DOHH2 (cell line): ENCODE data around the gene CYP4F3.

Experiments
- H3F3A ChIP-seq: fragments of 200-600 bp; sonication (generic), shearing (Covaris generic); 2 replicates; pipeline ENCODE4 v1.6.0; 2016; ENCODE audit warnings: antibody characterized with exemption, mild to moderate bottlenecking; ENCODE audit not compliant: control insufficient read depth, insufficient read depth
- H3K27ac ChIP-seq: fragments of 200-600 bp; sonication (generic); 2 replicates; pipeline ENCODE4 v1.5.1; 2014; ENCODE audit warnings: low read depth, mild to moderate bottlenecking, low read length, moderate library complexity
- H3K27me3 ChIP-seq: fragments of 200-600 bp; sonication (generic); 2 replicates; pipeline ENCODE4 v1.6.1; 2014; ENCODE audit warnings: mild to moderate bottlenecking, low read length, mixed read lengths; ENCODE audit not compliant: control insufficient read depth
- H3K36me3 ChIP-seq: fragments of 200-600 bp; sonication (generic); 2 replicates; pipeline ENCODE4 v1.6.1; 2014; ENCODE audit warnings: mild to moderate bottlenecking, low read length, moderate library complexity, mixed read lengths; ENCODE audit not compliant: control insufficient read depth
- H3K4me1 ChIP-seq: fragments of 200-600 bp; sonication (generic); 2 replicates; pipeline ENCODE4 v1.6.1; 2014; ENCODE audit warnings: mild to moderate bottlenecking, low read length, mixed read lengths; ENCODE audit not compliant: control insufficient read depth
- H3K4me2 ChIP-seq: fragments of 200-600 bp; sonication (generic); 2 replicates; pipeline ENCODE4 v1.6.0; 2014; ENCODE audit warnings: mild to moderate bottlenecking, low read length, moderate library complexity
- H3K4me3 ChIP-seq: fragments of 200-600 bp; sonication (generic); 2 replicates; pipeline ENCODE4 v1.5.1; 2014; ENCODE audit warnings: mild to moderate bottlenecking, low read length, mixed read lengths
- H3K79me2 ChIP-seq: fragments of 200-600 bp; sonication (generic); 2 replicates; pipeline ENCODE4 v1.6.1; 2014; ENCODE audit warnings: mild to moderate bottlenecking, low read length, mixed read lengths; ENCODE audit not compliant: control insufficient read depth
- H3K9me2 ChIP-seq: fragments of 200-600 bp; sonication (generic); replicated peaks from 2 replicates; pipeline ENCODE4 v1.6.1; 2014; ENCODE audit warnings: mild to moderate bottlenecking, low read length, mixed read lengths; ENCODE audit not compliant: control insufficient read depth
- H3K9me3 ChIP-seq: fragments of 200-600 bp; sonication (generic); 2 replicates; pipeline ENCODE4 v1.6.1; 2014; ENCODE audit warnings: antibody characterized with exemption, low read length, mixed read lengths; ENCODE audit not compliant: control insufficient read depth, insufficient read depth
- H4K20me1 ChIP-seq: fragments of 200-600 bp; sonication (generic); 2 replicates; pipeline ENCODE4 v1.6.0; 2014; ENCODE audit warnings: low read depth, mild to moderate bottlenecking, antibody characterized with exemption, low read length, moderate library complexity; ENCODE audit not compliant: control insufficient read depth, insufficient read depth
- EZH2phosphoT487 ChIP-seq: fragments of 200-600 bp; sonication (generic); IDR thresholded peaks from 2 replicates; pipeline ENCODE4 v1.6.1; 2017; ENCODE audit warnings: borderline replicate concordance, mild to moderate bottlenecking, antibody characterized with exemption, low read length, moderate library complexity, mixed read lengths
- TF ChIP-seq, protein P1 (sequence below): fragments of 200-600 bp; sonication (generic); IDR thresholded peaks from one replicate; pipeline ENCODE4 v1.5.1; 2014; ENCODE audit warnings: antibody characterized with exemption, mild to moderate bottlenecking, low read depth, low read length; ENCODE audit not compliant: poor library complexity, severe bottlenecking

The CYP4F3 gene

DNA sequence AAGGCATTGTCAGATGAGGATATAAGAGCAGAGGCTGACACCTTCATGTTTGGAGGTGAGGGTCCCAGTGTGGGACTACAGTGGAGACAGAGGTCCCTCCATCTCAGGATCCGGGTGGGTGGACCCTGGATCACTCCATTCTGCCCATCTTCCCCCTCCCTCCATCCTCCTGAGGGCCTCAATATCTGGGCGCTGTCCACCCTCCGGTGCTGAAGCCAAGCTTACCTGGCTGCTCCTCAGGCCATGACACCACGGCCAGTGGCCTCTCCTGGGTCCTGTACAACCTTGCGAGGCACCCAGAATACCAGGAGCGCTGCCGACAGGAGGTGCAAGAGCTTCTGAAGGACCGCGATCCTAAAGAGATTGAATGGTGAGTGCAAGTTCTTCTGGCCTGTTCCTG, 44.1 kb downstream of the CYP4F3 start:
- no peaks in the 10 kb centered on the region for H3K9me3 ChIP-seq
- no peak for TF ChIP-seq EZH2phosphoT487
- TF ChIP-seq, protein P1, sequence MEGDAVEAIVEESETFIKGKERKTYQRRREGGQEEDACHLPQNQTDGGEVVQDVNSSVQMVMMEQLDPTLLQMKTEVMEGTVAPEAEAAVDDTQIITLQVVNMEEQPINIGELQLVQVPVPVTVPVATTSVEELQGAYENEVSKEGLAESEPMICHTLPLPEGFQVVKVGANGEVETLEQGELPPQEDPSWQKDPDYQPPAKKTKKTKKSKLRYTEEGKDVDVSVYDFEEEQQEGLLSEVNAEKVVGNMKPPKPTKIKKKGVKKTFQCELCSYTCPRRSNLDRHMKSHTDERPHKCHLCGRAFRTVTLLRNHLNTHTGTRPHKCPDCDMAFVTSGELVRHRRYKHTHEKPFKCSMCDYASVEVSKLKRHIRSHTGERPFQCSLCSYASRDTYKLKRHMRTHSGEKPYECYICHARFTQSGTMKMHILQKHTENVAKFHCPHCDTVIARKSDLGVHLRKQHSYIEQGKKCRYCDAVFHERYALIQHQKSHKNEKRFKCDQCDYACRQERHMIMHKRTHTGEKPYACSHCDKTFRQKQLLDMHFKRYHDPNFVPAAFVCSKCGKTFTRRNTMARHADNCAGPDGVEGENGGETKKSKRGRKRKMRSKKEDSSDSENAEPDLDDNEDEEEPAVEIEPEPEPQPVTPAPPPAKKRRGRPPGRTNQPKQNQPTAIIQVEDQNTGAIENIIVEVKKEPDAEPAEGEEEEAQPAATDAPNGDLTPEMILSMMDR = no peak
- no peaks in the 10 kb centered on the region for H3K79me2 ChIP-seq
- H3F3A ChIP-seq = no peaks in the 10 kb centered on the region
- no peaks in the 10 kb centered on the region for H3K4me1 ChIP-seq
- no peaks in the 10 kb centered on the region for H3K9me2 ChIP-seq
- H3K27me3 ChIP-seq = no peaks in the 10 kb centered on the region
- H3K27ac ChIP-seq = no peak overlapping the region
- H3K4me2 ChIP-seq = no peak overlapping the region
- no peaks in the 10 kb centered on the region for H3K36me3 ChIP-seq
- no peaks in the 10 kb centered on the region for H4K20me1 ChIP-seq
- no peak overlapping the region for H3K4me3 ChIP-seq

DNA sequence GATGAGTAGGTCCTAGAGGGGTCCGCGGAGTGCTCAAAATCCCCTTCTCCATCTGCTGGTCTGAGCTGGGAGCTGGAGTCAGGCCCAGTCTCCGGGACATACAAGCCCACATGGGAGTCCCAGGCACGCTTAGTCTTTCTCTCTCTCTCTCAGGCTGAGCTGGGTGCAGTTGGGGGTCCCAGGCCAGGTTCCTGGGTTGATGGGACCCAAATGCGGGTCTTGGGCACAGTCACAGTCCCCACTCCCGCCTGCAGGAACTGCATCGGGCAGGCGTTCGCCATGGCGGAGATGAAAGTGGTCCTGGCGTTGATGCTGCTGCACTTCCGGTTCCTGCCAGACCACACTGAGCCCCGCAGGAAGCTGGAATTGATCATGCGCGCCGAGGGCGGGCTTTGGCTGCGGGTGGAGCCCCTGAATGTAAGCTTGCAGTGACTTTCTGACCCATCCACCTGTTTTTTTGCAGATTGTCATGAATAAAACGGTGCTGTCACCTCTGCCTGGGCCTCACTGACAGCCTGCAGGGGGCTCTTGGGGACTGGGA, 56.0 kb downstream of the CYP4F3 start:
- no peaks in the 10 kb centered on the region for H3K36me3 ChIP-seq
- H3F3A ChIP-seq = no peaks in the 10 kb centered on the region
- peaks cover 7% of the 10 kb centered on the region for H3K4me1 ChIP-seq
- H3K79me2 ChIP-seq = no peaks in the 10 kb centered on the region
- no peak for TF ChIP-seq EZH2phosphoT487
- TF ChIP-seq, protein P1 = no peak
- no peaks in the 10 kb centered on the region; the same call in 1 of the 2 replicates for H3K27me3 ChIP-seq
- no peaks in the 10 kb centered on the region for H3K9me2 ChIP-seq
- H3K9me3 ChIP-seq = no peaks in the 10 kb centered on the region
- no peaks in the 10 kb centered on the region for H4K20me1 ChIP-seq
- no peak overlapping the region for H3K4me2 ChIP-seq
- no peak overlapping the region for H3K27ac ChIP-seq
- H3K4me3 ChIP-seq = no peak overlapping the region

DNA sequence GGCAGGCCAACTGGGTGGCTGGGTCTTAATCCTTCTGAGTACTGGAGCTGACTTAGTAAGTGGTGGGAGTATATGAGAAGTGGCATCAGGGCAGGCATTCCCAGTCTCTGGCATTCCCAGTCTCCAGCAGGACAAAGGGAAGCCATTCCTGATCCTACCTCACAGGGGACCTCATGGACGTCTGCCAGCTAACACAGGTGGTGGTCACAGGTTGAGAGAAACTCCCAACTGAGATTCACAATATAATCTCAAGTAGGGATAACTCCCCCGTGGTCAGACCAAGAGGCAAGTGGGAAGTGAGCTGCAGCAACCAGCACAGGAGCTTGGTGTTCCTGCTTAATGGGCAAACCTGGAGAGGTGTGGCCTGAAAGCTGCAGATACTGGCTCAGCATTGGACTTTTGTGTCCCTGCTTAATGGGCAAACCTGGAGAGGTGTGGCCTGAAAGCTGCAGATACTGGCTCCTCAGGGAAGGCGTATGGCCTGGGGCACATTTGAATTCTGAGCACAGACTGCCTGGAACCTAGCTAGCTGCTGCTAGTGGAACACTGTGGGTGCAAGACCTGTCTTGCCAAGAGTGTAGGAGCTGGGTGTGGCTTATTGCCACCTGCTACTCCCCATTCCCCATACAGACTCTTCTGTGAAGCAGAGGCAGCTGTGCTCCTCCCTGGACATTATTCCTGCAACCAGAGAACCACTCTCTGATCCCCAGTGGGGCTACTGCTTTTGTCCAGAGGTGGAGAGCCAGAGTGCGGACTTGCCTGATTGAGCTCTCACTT, 61.2 kb downstream of the CYP4F3 start:
- Histone ChIP-seq H3K9me3 (no peaks in the 10 kb centered on the region), H3K27ac (no peak overlapping the region), H3K79me2 (no peaks in the 10 kb centered on the region), H3K4me3 (no peak overlapping the region), H3K4me2 (no peak overlapping the region), H3K9me2 (no peaks in the 10 kb centered on the region), H3K27me3 (no peaks in the 10 kb centered on the region; the same call in 1 of the 2 replicates), H3K4me1 (peaks cover 8% of the 10 kb centered on the region), H3F3A (no peaks in the 10 kb centered on the region), H3K36me3 (no peaks in the 10 kb centered on the region), H4K20me1 (no peaks in the 10 kb centered on the region)
- TF ChIP-seq, protein P1 = no peak
- TF ChIP-seq EZH2phosphoT487 = no peak
